Stimulated activated CD8-positive, alpha-beta memory T cell treated with anti-CD3 and anti-CD28 coated beads, Interleukin-15, amount 100 ng/mL, for 48 hours (primary cell): ENCODE measurements around the gene SOAT2.
"Not testable (repeated sequence)": the region's sequence is repeated elsewhere in the genome, so short reads cannot be mapped to it uniquely, and the experiment has no call there.

Source experiments
- DNase-seq, 2 donors: peaks; one replicate each; pipeline ENCODE4 v3.0.0-alpha.2; 2020; ENCODE audit warnings: low read depth in 2 of 2

SOAT2 gene

DNA sequence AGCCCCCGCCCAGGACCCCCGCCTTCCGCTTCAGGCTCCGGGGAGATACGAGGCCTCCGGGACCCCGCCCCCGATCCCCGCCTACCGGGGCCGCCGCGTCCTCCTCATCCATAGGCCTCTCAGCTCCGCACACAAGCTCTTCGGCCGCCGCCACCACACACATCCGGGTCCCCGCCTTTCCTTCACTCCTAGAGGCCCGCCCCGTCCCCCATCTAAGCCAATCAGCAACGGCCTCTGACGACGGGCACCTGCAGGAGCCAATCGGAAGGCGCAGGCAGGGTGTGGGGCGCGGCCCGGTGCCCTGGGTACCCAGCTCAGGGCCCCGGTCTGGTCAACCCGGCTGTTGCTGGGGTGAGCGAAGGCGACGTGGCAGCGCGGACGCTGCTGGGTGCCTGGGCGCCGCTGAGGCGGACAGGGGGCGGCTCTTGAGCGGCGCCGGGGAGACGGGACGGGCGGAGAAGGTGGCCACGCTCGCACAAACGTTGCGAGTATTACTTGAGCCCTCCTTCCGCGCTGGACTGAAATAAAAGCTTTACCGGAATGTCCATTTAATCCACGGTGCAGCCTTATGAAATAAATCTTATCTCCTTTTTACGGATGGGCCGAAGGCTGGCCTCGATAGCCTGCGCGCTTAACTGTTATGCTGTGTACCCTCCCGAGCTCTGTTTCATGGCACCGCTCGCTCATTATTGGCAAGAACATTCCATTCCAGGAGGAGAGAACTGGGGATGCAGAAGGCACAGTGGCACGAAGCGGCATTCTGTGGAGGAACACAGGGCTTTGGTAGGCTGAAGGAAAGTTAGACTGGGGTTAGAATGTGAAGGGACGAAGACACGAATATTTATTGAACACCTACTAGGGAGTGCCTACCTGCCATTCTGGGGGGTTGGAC lies 23.8 kb upstream of the SOAT2 start, which contains the start of gene SPRYD3:
SPRYD3 (minus strand) TSS at position 165 of the 892 bp plus-strand sequence; CDS start at position 108, 57 bp downstream.
- peak; percentile 94 for DNase-seq

- no peak for DNase-seq
Observed at GRCh38 chr12:53082637-53083175, 20.6 kb upstream of the SOAT2 start.

- no peak for DNase-seq
Observed at GRCh38 chr12:53086361-53086760, 16.9 kb upstream of the SOAT2 start.

GRCh38 chr12:53090105-53090504 lies 13.2 kb upstream of the SOAT2 start:
- no peak for DNase-seq

DNA sequence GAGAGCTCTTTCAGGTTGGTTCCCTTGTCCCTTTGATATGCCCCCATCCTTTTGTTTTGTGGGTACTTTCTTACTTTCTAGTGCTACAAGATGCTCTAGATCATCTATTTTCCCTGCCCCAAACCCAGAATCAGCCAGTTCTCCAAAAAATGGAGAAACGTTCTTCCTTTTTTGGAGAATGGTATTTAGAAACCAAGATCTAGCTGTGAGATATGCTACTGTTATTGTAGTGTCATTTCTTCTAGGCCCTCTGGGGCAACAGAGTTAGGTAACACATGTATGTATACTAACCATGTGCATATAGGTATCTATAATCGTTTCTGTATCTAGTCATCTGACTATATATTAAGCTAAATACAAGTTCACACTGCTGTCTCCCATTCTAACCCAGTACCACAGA lies 12.7 kb upstream of the SOAT2 start:
- no peak for DNase-seq

DNA sequence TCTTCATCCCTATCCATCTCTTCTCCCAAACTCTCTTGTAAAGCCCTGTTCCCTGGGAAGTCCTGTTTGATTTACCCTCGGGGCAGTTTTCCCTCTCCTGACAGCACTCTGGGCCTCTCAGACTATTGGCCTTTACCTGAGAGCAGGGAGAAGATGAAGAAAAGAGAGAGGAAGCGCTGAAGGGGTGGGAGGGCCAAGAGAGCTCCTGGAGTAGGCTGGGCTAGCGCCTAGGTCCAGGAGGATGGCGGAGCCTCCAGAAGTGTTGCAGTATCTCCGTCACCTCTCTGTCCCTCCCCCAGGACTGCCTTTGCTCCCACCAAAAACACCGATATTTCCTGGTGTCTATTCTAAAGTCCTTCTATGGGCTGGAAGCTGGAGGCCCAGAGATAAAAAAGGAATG lies 11.5 kb upstream of the SOAT2 start:
- no peak for DNase-seq

GRCh38 chr12:53093777-53094393 lies 9.4 kb upstream of the SOAT2 start:
- no peak for DNase-seq

DNA sequence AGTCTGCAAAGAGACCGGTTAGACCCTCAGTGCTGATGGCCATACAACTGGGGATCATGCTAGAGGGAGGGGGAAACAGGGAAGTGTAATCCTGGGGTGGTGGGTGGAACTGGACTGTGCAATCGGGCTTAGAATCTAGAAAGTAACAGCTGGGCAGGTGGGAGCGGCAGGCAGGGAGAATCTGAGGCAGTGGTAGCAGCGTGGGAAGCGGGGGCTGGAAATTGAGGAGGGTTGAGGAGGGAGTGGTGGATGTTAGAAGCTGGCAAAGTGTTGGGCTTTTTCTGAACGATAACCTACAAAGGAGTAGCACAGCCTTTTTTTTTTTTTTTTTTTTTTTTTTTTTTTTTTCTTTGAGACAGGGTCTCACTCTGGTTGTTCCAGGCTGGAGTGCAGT lies 8.9 kb upstream of the SOAT2 start:
- no peak for DNase-seq

- not testable (repeated sequence) for DNase-seq
Observed at GRCh38 chr12:53094796-53095595, 8.3 kb upstream of the SOAT2 start.

- not testable (repeated sequence) for DNase-seq
Observed at GRCh38 chr12:53095596-53095895, 7.7 kb upstream of the SOAT2 start.

- DNase-seq: no peak
Observed at GRCh38 chr12:53096089-53096741, 7.1 kb upstream of the SOAT2 start.

GRCh38 chr12:53096759-53097158 lies 6.5 kb upstream of the SOAT2 start:
- DNase-seq: no peak

DNA sequence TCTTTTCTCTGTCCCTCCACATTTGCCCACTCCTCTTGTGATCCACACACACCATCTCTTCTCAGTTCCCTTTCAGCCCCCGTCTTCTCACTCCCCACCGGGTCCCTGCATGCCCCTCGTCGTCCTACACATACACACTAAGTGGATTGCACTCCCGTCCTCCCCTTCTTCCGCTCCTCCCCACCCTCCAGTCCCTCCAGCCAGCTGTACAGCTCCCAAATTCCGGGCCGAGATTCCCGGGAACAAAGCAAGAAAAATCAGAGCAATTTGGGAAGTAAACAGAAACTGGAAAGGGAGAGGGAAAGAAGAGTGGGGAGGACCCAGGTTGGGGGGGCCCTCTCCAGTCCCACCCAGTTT lies 6.1 kb upstream of the SOAT2 start:
- DNase-seq: no peak

GRCh38 chr12:53097564-53098353 lies 5.5 kb upstream of the SOAT2 start, which contains the start of gene IGFBP6:
Gene IGFBP6 (plus strand): TSS chr12:53097667. CDS start chr12:53097718, 51 bp downstream.
- peak; percentile 61 for DNase-seq

- DNase-seq: peak in 1 of 2 donors; percentile 37
Observed at GRCh38 chr12:53098354-53098981, 4.8 kb upstream of the SOAT2 start.

GRCh38 chr12:53099071-53099882 lies 4.0 kb upstream of the SOAT2 start:
- peak; percentile 76 to 82 for DNase-seq

DNA sequence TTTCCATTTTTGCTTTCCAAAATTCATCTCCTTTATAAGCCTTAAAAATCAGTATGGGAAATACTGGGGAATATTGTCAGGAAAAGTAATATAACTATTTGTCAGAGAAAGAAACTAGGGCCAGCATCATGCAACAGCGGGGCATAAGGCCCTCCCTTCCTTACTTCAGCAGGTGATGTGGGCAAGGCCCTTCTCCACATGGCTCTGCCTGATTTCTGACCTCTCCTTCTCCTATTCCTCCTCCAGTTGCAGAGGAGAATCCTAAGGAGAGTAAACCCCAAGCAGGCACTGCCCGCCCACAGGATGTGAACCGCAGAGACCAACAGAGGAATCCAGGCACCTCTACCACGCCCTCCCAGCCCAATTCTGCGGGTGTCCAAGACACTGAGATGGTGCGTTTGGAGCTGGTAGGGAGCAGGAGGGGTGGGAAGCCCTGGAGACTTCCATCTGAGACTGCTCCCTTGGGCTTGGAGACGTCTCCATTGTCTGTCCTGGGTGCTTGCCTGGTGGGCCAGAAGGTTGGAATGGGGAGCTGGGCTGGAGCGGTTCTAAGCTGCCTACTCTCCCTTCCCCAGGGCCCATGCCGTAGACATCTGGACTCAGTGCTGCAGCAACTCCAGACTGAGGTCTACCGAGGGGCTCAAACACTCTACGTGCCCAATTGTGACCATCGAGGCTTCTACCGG lies 2.7 kb upstream of the SOAT2 start:
- DNase-seq: no peak

GRCh38 chr12:53101266-53101665 lies 2.0 kb upstream of the SOAT2 start:
- no peak for DNase-seq
